Lower leg skin (tissue), 3 donors: ENCODE results near the gene ASB13.

Source experiments
- POLR2A ChIP-seq, 2 donors: fragments of 450-650 bp; IDR thresholded peaks; one replicate each; pipeline ENCODE4 v1.6.1; 2016 to 2017; ENCODE audit warnings: antibody characterized with exemption in 2 of 2, mild to moderate bottlenecking in 1 of 2, moderate library complexity in 1 of 2
- TF ChIP-seq, protein P1 (sequence below), 3 donors: fragments of 450-650 bp; IDR thresholded peaks; one replicate each; pipeline ENCODE4 v1.5.1; 2016; ENCODE audit warnings: antibody characterized with exemption in 3 of 3, mild to moderate bottlenecking in 3 of 3, moderate library complexity in 2 of 3

DNA sequence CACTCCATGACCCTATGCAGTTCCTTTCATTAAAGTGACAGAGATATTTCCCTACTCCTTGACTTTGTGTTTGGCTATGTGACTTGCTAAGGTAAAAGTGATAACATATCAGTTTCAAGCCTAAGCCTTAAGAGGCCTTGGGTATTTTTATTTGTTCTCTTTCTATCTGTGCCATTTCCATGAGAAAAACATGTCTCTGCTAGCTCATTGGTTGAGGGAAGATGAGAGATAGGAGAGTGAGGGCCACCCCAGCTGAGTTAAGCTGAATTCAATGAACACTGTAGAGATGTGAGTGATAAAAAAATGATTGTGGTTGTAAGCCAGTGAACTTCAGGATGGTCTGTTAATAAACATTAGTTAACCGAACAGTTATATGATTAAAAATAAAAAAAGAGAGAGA lies 31.7 kb upstream of the ASB13 start:
- no peak for TF ChIP-seq POLR2A (IDR thresholded peaks at IDR 0.05)
- TF ChIP-seq, protein P1, sequence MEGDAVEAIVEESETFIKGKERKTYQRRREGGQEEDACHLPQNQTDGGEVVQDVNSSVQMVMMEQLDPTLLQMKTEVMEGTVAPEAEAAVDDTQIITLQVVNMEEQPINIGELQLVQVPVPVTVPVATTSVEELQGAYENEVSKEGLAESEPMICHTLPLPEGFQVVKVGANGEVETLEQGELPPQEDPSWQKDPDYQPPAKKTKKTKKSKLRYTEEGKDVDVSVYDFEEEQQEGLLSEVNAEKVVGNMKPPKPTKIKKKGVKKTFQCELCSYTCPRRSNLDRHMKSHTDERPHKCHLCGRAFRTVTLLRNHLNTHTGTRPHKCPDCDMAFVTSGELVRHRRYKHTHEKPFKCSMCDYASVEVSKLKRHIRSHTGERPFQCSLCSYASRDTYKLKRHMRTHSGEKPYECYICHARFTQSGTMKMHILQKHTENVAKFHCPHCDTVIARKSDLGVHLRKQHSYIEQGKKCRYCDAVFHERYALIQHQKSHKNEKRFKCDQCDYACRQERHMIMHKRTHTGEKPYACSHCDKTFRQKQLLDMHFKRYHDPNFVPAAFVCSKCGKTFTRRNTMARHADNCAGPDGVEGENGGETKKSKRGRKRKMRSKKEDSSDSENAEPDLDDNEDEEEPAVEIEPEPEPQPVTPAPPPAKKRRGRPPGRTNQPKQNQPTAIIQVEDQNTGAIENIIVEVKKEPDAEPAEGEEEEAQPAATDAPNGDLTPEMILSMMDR (IDR thresholded peaks at IDR 0.05), result no peak
